ENCODE data around the gene COL16A1. TPM values are rescaled to one million over a fixed set of nuclear protein-coding genes. Genes with fewer than 3 reads are reported as not detected.

Gene COL16A1
- total and polyA plus RNA-seq, 7 experiments from 2014 or later: 0.31 to 0.37 TPM; not detected in 5

- ATAC-seq: no peak
- ChIA-PET POLR2A (interaction anchor here (0.6 kb wide), 1 partner anchor 475 kb away, joined by 4 read pairs; no protein-coding TSS in a partner anchor), CTCF (no interaction called here)
- peaks cover 2 to 4% of the 10 kb centered on the region in 2 donors for H3K4me1 ChIP-seq (ENCODE audit: control insufficient read depth in 2 of 2, insufficient read depth in 2 of 2, low read length in 2 of 2)
- no peaks in the 10 kb centered on the region for H3K9me3 ChIP-seq (ENCODE audit: control insufficient read depth in 2 of 3, low read length in 3 of 3)
- peak overlapping the region in 8 of 10 donors; percentile 13 to 84 (median 61) for H3K4me3 Mint-ChIP-seq
- H3K36me3 Mint-ChIP-seq: no peaks in the 10 kb centered on the region
- no peak overlapping the region for H3K4me3 ChIP-seq (ENCODE audit: low read length)
- no peak for DNase-seq
- peaks cover 7 to 26% (median 16%) of the 10 kb centered on the region in 5 donors for H3K27me3 Mint-ChIP-seq
- no peak overlapping the region for H3K27ac Mint-ChIP-seq
- intact Hi-C loops (cut with micrococcal nuclease): no loop called here
- H3K27ac ChIP-seq (ENCODE audit: low read depth, low read length): no peak overlapping the region
- H3K36me3 ChIP-seq (ENCODE audit: control insufficient read depth in 2 of 3, insufficient read depth in 3 of 3, low read length in 3 of 3): no peaks in the 10 kb centered on the region
- peaks cover 0 to 4% of the 10 kb centered on the region in 2 donors for H3K27me3 ChIP-seq (ENCODE audit: control insufficient read depth in 2 of 2, insufficient read depth in 2 of 2, low read length in 2 of 2)
- H3K4me1 Mint-ChIP-seq: peaks cover 6 to 17% (median 13%) of the 10 kb centered on the region in 7 donors
- no peaks in the 10 kb centered on the region for H3K9me3 Mint-ChIP-seq
These were observed 34.4 kb downstream of the COL16A1 start for GRCh38 chr1:31669433-31669785.

GRCh38 chr1:31668303-31668883, 35.4 kb downstream of the COL16A1 start:
- peaks cover 9 to 17% (median 13%) of the 10 kb centered on the region in 7 donors for H3K4me1 Mint-ChIP-seq
- H3K27ac Mint-ChIP-seq: no peak overlapping the region
- ChIA-PET POLR2A (no interaction called here), CTCF (no interaction called here)
- Histone ChIP-seq H3K27ac (ENCODE audit: low read depth, low read length) (no peak overlapping the region), H3K4me3 (ENCODE audit: low read length) (no peak overlapping the region), H3K4me1 (ENCODE audit: control insufficient read depth in 2 of 2, insufficient read depth in 2 of 2, low read length in 2 of 2) (peaks cover 2 to 4% of the 10 kb centered on the region in 2 donors), H3K27me3 (ENCODE audit: control insufficient read depth in 2 of 2, insufficient read depth in 2 of 2, low read length in 2 of 2) (peaks cover 0 to 4% of the 10 kb centered on the region in 2 donors), H3K9me3 (ENCODE audit: control insufficient read depth in 2 of 3, low read length in 3 of 3) (no peaks in the 10 kb centered on the region), H3K36me3 (ENCODE audit: control insufficient read depth in 2 of 3, insufficient read depth in 3 of 3, low read length in 3 of 3) (no peaks in the 10 kb centered on the region)
- H3K4me3 Mint-ChIP-seq: no peak overlapping the region
- no peaks in the 10 kb centered on the region for H3K36me3 Mint-ChIP-seq
- peaks cover 11 to 30% (median 16%) of the 10 kb centered on the region in 5 donors for H3K27me3 Mint-ChIP-seq
- intact Hi-C loops (cut with micrococcal nuclease): no loop called here
- DNase-seq: no peak
- H3K9me3 Mint-ChIP-seq: peaks cover 0 to 2% (median 0%) of the 10 kb centered on the region in 11 donors
- no peak for ATAC-seq

- no peak for ATAC-seq
- Histone ChIP-seq H3K9me3 (ENCODE audit: control insufficient read depth in 2 of 3, low read length in 3 of 3) (no peaks in the 10 kb centered on the region), H3K27me3 (ENCODE audit: control insufficient read depth in 2 of 2, insufficient read depth in 2 of 2, low read length in 2 of 2) (peaks cover 0 to 4% of the 10 kb centered on the region in 2 donors), H3K4me3 (ENCODE audit: low read length) (no peak overlapping the region), H3K4me1 (ENCODE audit: control insufficient read depth in 2 of 2, insufficient read depth in 2 of 2, low read length in 2 of 2) (peaks cover 2 to 4% of the 10 kb centered on the region in 2 donors), H3K36me3 (ENCODE audit: control insufficient read depth in 2 of 3, insufficient read depth in 3 of 3, low read length in 3 of 3) (no peaks in the 10 kb centered on the region), H3K27ac (ENCODE audit: low read depth, low read length) (no peak overlapping the region)
- peaks cover 9 to 17% (median 13%) of the 10 kb centered on the region in 7 donors for H3K4me1 Mint-ChIP-seq
- H3K27me3 Mint-ChIP-seq: peaks cover 12 to 33% (median 16%) of the 10 kb centered on the region in 5 donors
- POLR2A ChIA-PET: no interaction called here
- intact Hi-C loops (cut with micrococcal nuclease): no loop called here
- no peak overlapping the region for H3K4me3 Mint-ChIP-seq
- CTCF ChIA-PET: interaction anchor here (0.6 to 8.2 kb wide), 3 partner anchors 15 to 562 kb away, joined by 3 to 70 read pairs (median 6); no protein-coding TSS in a partner anchor
- no peak for DNase-seq
- peaks cover 0 to 2% (median 0%) of the 10 kb centered on the region in 11 donors for H3K9me3 Mint-ChIP-seq
- H3K27ac Mint-ChIP-seq: no peak overlapping the region
- H3K36me3 Mint-ChIP-seq: no peaks in the 10 kb centered on the region
These were observed 36.6 kb downstream of the COL16A1 start for GRCh38 chr1:31667065-31667785.

- CTCF ChIA-PET: interaction anchor here (0.6 to 8.2 kb wide), 4 partner anchors 16 to 562 kb away, joined by 3 to 70 read pairs (median 8); no protein-coding TSS in a partner anchor
- H3K36me3 ChIP-seq (ENCODE audit: control insufficient read depth in 2 of 3, insufficient read depth in 3 of 3, low read length in 3 of 3): no peaks in the 10 kb centered on the region
- Mint-ChIP-seq H3K9me3 (peaks cover 0 to 2% (median 0%) of the 10 kb centered on the region in 11 donors), H3K4me3 (no peak overlapping the region), H3K27me3 (peaks cover 12 to 33% (median 16%) of the 10 kb centered on the region in 5 donors), H3K36me3 (no peaks in the 10 kb centered on the region), H3K4me1 (peaks cover 9 to 17% (median 13%) of the 10 kb centered on the region in 7 donors), H3K27ac (peak overlapping the region in 1 of 9 donors; percentile 2)
- DNase-seq (no peak), ATAC-seq (no peak)
- intact Hi-C loops (cut with micrococcal nuclease): no loop called here
- POLR2A ChIA-PET: no interaction called here
- peaks cover 0 to 4% of the 10 kb centered on the region in 2 donors for H3K27me3 ChIP-seq (ENCODE audit: control insufficient read depth in 2 of 2, insufficient read depth in 2 of 2, low read length in 2 of 2)
- peaks cover 2 to 4% of the 10 kb centered on the region in 2 donors for H3K4me1 ChIP-seq (ENCODE audit: control insufficient read depth in 2 of 2, insufficient read depth in 2 of 2, low read length in 2 of 2)
- no peaks in the 10 kb centered on the region for H3K9me3 ChIP-seq (ENCODE audit: control insufficient read depth in 2 of 3, low read length in 3 of 3)
- H3K27ac ChIP-seq (ENCODE audit: low read depth, low read length): no peak overlapping the region
- no peak overlapping the region for H3K4me3 ChIP-seq (ENCODE audit: low read length)
These were observed 37.4 kb downstream of the COL16A1 start for GRCh38 chr1:31666263-31666963.

- Mint-ChIP-seq H3K27ac (no peak overlapping the region), H3K9me3 (peaks cover 0 to 2% (median 0%) of the 10 kb centered on the region in 11 donors)
- H3K27me3 ChIP-seq (ENCODE audit: control insufficient read depth in 2 of 2, insufficient read depth in 2 of 2, low read length in 2 of 2): peaks cover 0 to 4% of the 10 kb centered on the region in 2 donors
These were observed 38.5 kb downstream of the COL16A1 start for GRCh38 chr1:31665234-31665878.

GRCh38 chr1:31664528-31664927, 39.3 kb downstream of the COL16A1 start:
- CTCF ChIA-PET: interaction anchor here (0.7 to 8.2 kb wide), 6 partner anchors 18 to 399 kb away, joined by 3 to 70 read pairs (median 4); partner anchors contain the start of gene PEF1
- no peak overlapping the region for H3K4me3 Mint-ChIP-seq
- intact Hi-C loops (cut with micrococcal nuclease): loop anchor here (1.0 to 5.0 kb wide), 7 partner anchors 43 to 748 kb away; no protein-coding TSS in a partner anchor
- no peak overlapping the region for H3K27ac Mint-ChIP-seq
- peaks cover 2 to 8% (median 5%) of the 10 kb centered on the region in 7 donors for H3K4me1 Mint-ChIP-seq
- peaks cover 0 to 2% (median 0%) of the 10 kb centered on the region in 11 donors for H3K9me3 Mint-ChIP-seq
- Histone ChIP-seq H3K36me3 (ENCODE audit: control insufficient read depth in 2 of 3, insufficient read depth in 3 of 3, low read length in 3 of 3) (no peaks in the 10 kb centered on the region), H3K4me1 (ENCODE audit: control insufficient read depth in 2 of 2, insufficient read depth in 2 of 2, low read length in 2 of 2) (no peaks in the 10 kb centered on the region), H3K27ac (ENCODE audit: low read depth, low read length) (no peak overlapping the region), H3K4me3 (ENCODE audit: low read length) (no peak overlapping the region), H3K9me3 (ENCODE audit: control insufficient read depth in 2 of 3, low read length in 3 of 3) (no peaks in the 10 kb centered on the region), H3K27me3 (ENCODE audit: control insufficient read depth in 2 of 2, insufficient read depth in 2 of 2, low read length in 2 of 2) (no peaks in the 10 kb centered on the region)
- POLR2A ChIA-PET: interaction anchor here (0.6 to 1.1 kb wide), 2 partner anchors 124 to 333 kb away, joined by 3 read pairs; no protein-coding TSS in a partner anchor
- H3K36me3 Mint-ChIP-seq: no peaks in the 10 kb centered on the region
- no peak for ATAC-seq
- DNase-seq: no peak
- peaks cover 5 to 16% (median 8%) of the 10 kb centered on the region in 5 donors for H3K27me3 Mint-ChIP-seq

More at GRCh38 chr1:31665234-31665878, 38.5 kb downstream of the COL16A1 start:
- Mint-ChIP-seq H3K36me3 (no peaks in the 10 kb centered on the region), H3K4me3 (no peak overlapping the region), H3K4me1 (peaks cover 7 to 16% (median 12%) of the 10 kb centered on the region in 7 donors), H3K27me3 (peaks cover 11 to 24% (median 15%) of the 10 kb centered on the region in 5 donors)
- Histone ChIP-seq H3K9me3 (ENCODE audit: control insufficient read depth in 2 of 3, low read length in 3 of 3) (no peaks in the 10 kb centered on the region), H3K27ac (ENCODE audit: low read depth, low read length) (no peak overlapping the region), H3K4me1 (ENCODE audit: control insufficient read depth in 2 of 2, insufficient read depth in 2 of 2, low read length in 2 of 2) (peaks cover under 1 to 4% of the 10 kb centered on the region in 2 donors), H3K4me3 (ENCODE audit: low read length) (no peak overlapping the region), H3K36me3 (ENCODE audit: control insufficient read depth in 2 of 3, insufficient read depth in 3 of 3, low read length in 3 of 3) (no peaks in the 10 kb centered on the region)
- intact Hi-C loops (cut with micrococcal nuclease): loop anchor here in 1 of 2 donors (2.0 kb wide), 1 partner anchor 707 kb away; no protein-coding TSS in a partner anchor
- POLR2A ChIA-PET: interaction anchor here (0.6 kb wide), 1 partner anchor 332 kb away, joined by 3 read pairs; no protein-coding TSS in a partner anchor
- no peak for DNase-seq
- CTCF ChIA-PET: interaction anchor here (0.7 to 8.2 kb wide), 5 partner anchors 9 to 299 kb away, joined by 3 to 70 read pairs (median 4); partner anchors contain the start of gene PEF1
- no peak for ATAC-seq

Measured in naive thymus-derived CD4-positive, alpha-beta T cell (primary cell).